Heart right ventricle (tissue), 16 donors: ENCODE data around the gene KDM4F. TPM values are rescaled to one million over a fixed set of nuclear protein-coding genes. Genes with fewer than 3 reads are reported as not detected.
A peak's percentile ranks its signal among the peaks of the same experiment; 100 is the strongest.

Experiments
- ATAC-seq, 8 donors: fragments of 200-7000 bp; cut with Tn5 transposase; one replicate each; pipeline ENCODE4 v1.9.1; 2020; ENCODE audit warnings: mild to moderate bottlenecking in 8 of 8, moderate library complexity in 8 of 8, moderate number of reproducible peaks in 1 of 8
- DNase-seq, 2 donors: peaks; one replicate each; pipeline ENCODE4 v3.0.0-alpha.2; 2020
- H3K27ac ChIP-seq, 10 donors: fragments of 200-600 bp; sonication (generic) in 2 of 10; one replicate each; pipeline versions ENCODE4 v1.5.0 to v1.8.0; 2020 to 2022; ENCODE audit warnings: mild to moderate bottlenecking in 3 of 10
- H3K27me3 ChIP-seq, 7 donors: fragments of 200-600 bp; one replicate each; pipeline ENCODE4 v1.8.0; 2021 to 2022; ENCODE audit warnings: mild to moderate bottlenecking in 2 of 7
- H3K36me3 ChIP-seq, 9 donors: fragments of 200-600 bp; sonication (generic) in 1 of 9; one replicate each; pipeline versions ENCODE4 v1.5.0 to v1.8.0; 2020 to 2022; ENCODE audit warnings: mild to moderate bottlenecking in 2 of 9
- H3K4me1 ChIP-seq, 9 donors: fragments of 200-600 bp; sonication (generic) in 1 of 9; one replicate each; pipeline versions ENCODE4 v1.5.0 to v1.8.0; 2020 to 2022; ENCODE audit warnings: mild to moderate bottlenecking in 4 of 9
- H3K4me3 ChIP-seq, 10 donors: fragments of 200-600 bp; sonication (generic) in 2 of 10; one replicate each; pipeline versions ENCODE4 v1.5.0 to v1.8.0; 2020 to 2022; ENCODE audit warnings: mild to moderate bottlenecking in 7 of 10, moderate library complexity in 2 of 10
- H3K9me3 ChIP-seq, 11 donors: fragments of 200-600 bp in 10 of 11; sonication (generic) in 2 of 11; one replicate each; pipeline versions ENCODE4 v1.5.0 to v1.8.0; 2013 to 2022; ENCODE audit warnings: mild to moderate bottlenecking in 2 of 11, control low read depth in 1 of 11, moderate library complexity in 1 of 11
- CTCF ChIP-seq, 9 donors: fragments of 200-600 bp; sonication (generic) in 2 of 9; IDR thresholded peaks; one replicate each; pipeline versions ENCODE4 v1.5.0 to v1.8.0; 2021 to 2022; ENCODE audit warnings: antibody characterized with exemption in 9 of 9, mild to moderate bottlenecking in 5 of 9, moderate library complexity in 1 of 9
- WGBS, 2 donors: extraction: QIAGEN DNeasy Blood & Tissue Kit; methylation state at CpG; one replicate each; pipeline ENCODE4 v1.1.7; 2013; ENCODE audit warnings: inconsistent platforms in 1 of 2; 5-methylcytosine and 5-hydroxymethylcytosine counted together
- intact Hi-C, 10 donors: fragments of 100-400 bp; cut with DNase I; formaldehyde crosslinking; loops; one replicate each; pipeline versions ENCODE4 v1.11.1 to v1.14.2; 2022
- polyA plus RNA-seq, 2 donors: library from polyadenylated mRNA; stranded (reverse); fragments of 200-250 nt; gene quantifications; one replicate each; pipeline ENCODE4 v1.2.3, GENCODE V29; 2013
- total RNA-seq, 10 donors: library from RNA; stranded (reverse); fragmentation: NEBNext Ultra II Directional in 3 of 10; extraction: Animal tissue kit (Norgen Biotek cat#: 25700) in 3 of 10; gene quantifications; one replicate each; pipeline versions ENCODE4 v1.2.1 to v1.2.4, GENCODE V29; 2021 to 2023
- donor health status: Arrhythmogenic right ventricular cardiomyopathy.
- donor health status: ischemic (EF 13 %, LVEDD 7.1; RV severe dilation, severe dysfunction).
- donor health status: healthy with polysubstance abuse.
- donor health status: DM: no; HTN: yes; CAD: no.
- donor health status: DM: no; HTN: no; CAD: no.
- donor health status: ischemic (EF 25% LVEDD 6.9; RV normal size, moderate dysfunction).
- donor health status: ischemic (EF 25% LVEDD 5.7; RV mildly dilated, moderate dysfunction).
- donor health status: healthy.
- donor health status: DM: yes; HTN: yes; CAD: no.
- donor health status: Ischemic cardiomyopathy.
- donor health status: ischemic (EF 35%, LVEDD 5.7; RV mildly dilated, moderate dysfunction).
- donor health status: nonischemic (EF 11% LVEDD 7.7; RV severe dilation, severe dysfunction).
- donor health status: DM: yes; HTN: yes; CAD: no.
- donor health status: PGD.
- donor health status: ischemic (EF 29% LVEDD 5.4; RV normal size, mild dysfunction).
- donor health status: nonischemic (EF 23%, LVEDD 6.1; RV moderate dilation, normal function).

Gene KDM4F
- total and polyA plus RNA-seq, 12 donors, result not detected

GRCh38 chr11:95059046-95059445, 9.8 kb downstream of the KDM4F start:
- WGBS, 2 donors, result 70 to 73% methylated on average over 6 of the region's 6 CpGs
- Histone ChIP-seq H3K9me3 (no peaks in the 10 kb centered on the region), H3K27me3 (peaks cover 0 to 14% (median 4%) of the 10 kb centered on the region in 7 donors), H3K36me3 (no peaks in the 10 kb centered on the region), H3K4me3 (no peak overlapping the region), H3K27ac (no peak overlapping the region), H3K4me1 (no peaks in the 10 kb centered on the region)
- intact Hi-C loops, result no loop called here
- peak in 1 of 8 donors; percentile 81 for ATAC-seq
- no peak for DNase-seq
- TF ChIP-seq CTCF (IDR thresholded peaks at IDR 0.05), result no peak

- H3K27ac ChIP-seq, result no peak overlapping the region
- ATAC-seq, result no peak
- 95 to 98% methylated on average over 1 of the region's 1 CpG for WGBS, 2 donors
These were observed 16.1 kb downstream of the KDM4F start for GRCh38 chr11:95065336-95065735.

GRCh38 chr11:95066716-95067038, 17.5 kb downstream of the KDM4F start, which contains the start of gene SRSF8:
SRSF8 (plus strand) TSS chr11:95066919; CDS start chr11:95067227, 308 bp downstream.
- intact Hi-C loops, result loop anchor here in 8 of 10 donors (2.0 to 10.0 kb wide), 10 partner anchors 81 to 701 kb away; partner anchors contain the start of genes CWC15 (in 3 of the 8), KDM4D (in 3 of the 8) and SESN3 (in 1 of the 8)
- Histone ChIP-seq H3K27me3 (no peaks in the 10 kb centered on the region), H3K27ac (peak within 1 kb of the TSS; percentile 94 to 99 (median 97)), H3K4me3 (peak within 1 kb of the TSS; percentile 72 to 89 (median 82)), H3K4me1 (peaks cover 0 to 27% (median 20%) of the 10 kb centered on the region in 9 donors), H3K36me3 (peaks cover 0 to 7% (median 0%) of the 10 kb centered on the region in 9 donors), H3K9me3 (no peaks in the 10 kb centered on the region)
- TF ChIP-seq CTCF (IDR thresholded peaks at IDR 0.05), result no peak
- DNase-seq, result no peak
- peak in 2 of 8 donors; percentile 6 to 27 for ATAC-seq
- 0% methylated on average over 4 of the region's 4 CpGs for WGBS, 2 donors

More at GRCh38 chr11:95065336-95065735, 16.1 kb downstream of the KDM4F start:
- no peak for DNase-seq
- Histone ChIP-seq H3K27me3 (no peaks in the 10 kb centered on the region), H3K36me3 (no peaks in the 10 kb centered on the region), H3K4me3 (no peak overlapping the region), H3K4me1 (peaks cover 0 to 24% (median 18%) of the 10 kb centered on the region in 9 donors), H3K9me3 (no peaks in the 10 kb centered on the region)
- intact Hi-C loops, result loop anchor here in 8 of 10 donors (5.0 to 10.0 kb wide), 9 partner anchors 82 to 702 kb away; partner anchors contain the start of genes CWC15 (in 3 of the 8), KDM4D (in 3 of the 8) and SESN3 (in 1 of the 8)
- no peak for TF ChIP-seq CTCF (IDR thresholded peaks at IDR 0.05)

GRCh38 chr11:95067039-95067840, 18.0 kb downstream of the KDM4F start:
- 0% methylated on average over 96 to 98 of the region's 98 CpGs for WGBS, 2 donors
- Histone ChIP-seq H3K36me3 (peaks cover 0 to 11% (median 0%) of the 10 kb centered on the region in 9 donors), H3K4me1 (peaks cover 0 to 27% (median 20%) of the 10 kb centered on the region in 9 donors), H3K9me3 (no peaks in the 10 kb centered on the region), H3K4me3 (peak overlapping the region; percentile 72 to 89 (median 82)), H3K27ac (peak overlapping the region; percentile 94 to 99 (median 97)), H3K27me3 (no peaks in the 10 kb centered on the region)
- peak; percentile 87 to 95 (median 90) for ATAC-seq
- peak; percentile 50 to 77 (median 61) for TF ChIP-seq CTCF (IDR thresholded peaks at IDR 0.05)
- intact Hi-C loops, result loop anchor here in 8 of 10 donors (2.0 to 10.0 kb wide), 10 partner anchors 80 to 700 kb away; partner anchors contain the start of genes CWC15 (in 3 of the 8), KDM4D (in 3 of the 8) and SESN3 (in 1 of the 8)
- DNase-seq, result peak; percentile 83 to 88
